Lung (tissue), 12 donors: ENCODE measurements around the gene LPCAT1. TPM values are rescaled to one million over a fixed set of nuclear protein-coding genes. Genes with fewer than 3 reads are reported as not detected.

Experiments
- ATAC-seq: fragments of 200-7000 bp; cut with Tn5 transposase; one replicate; pipeline ENCODE4 v1.9.1; 2020; ENCODE audit warnings: moderate number of reproducible peaks; ENCODE audit not compliant: insufficient read depth, low FRiP score
- DNase-seq, 3 donors: peaks; one replicate each; pipeline ENCODE4 v3.0.0-alpha.2; 2013 to 2017
- H3K27ac ChIP-seq, 2 donors: one replicate each; pipeline ENCODE4 v1.5.1; 2013; ENCODE audit warnings: mild to moderate bottlenecking in 2 of 2, moderate library complexity in 2 of 2, control low read depth in 1 of 2, inconsistent platforms in 1 of 2, low read depth in 1 of 2, low read length in 1 of 2
- H3K27me3 ChIP-seq, 3 donors: one replicate each; pipeline ENCODE4 v1.5.1; 2013; ENCODE audit warnings: low read length in 2 of 3; ENCODE audit not compliant: control insufficient read depth in 3 of 3, insufficient read depth in 3 of 3
- H3K36me3 ChIP-seq, 4 donors: one replicate each; pipeline ENCODE4 v1.5.1; 2013; ENCODE audit warnings: low read length in 4 of 4, mild to moderate bottlenecking in 1 of 4, moderate library complexity in 1 of 4; ENCODE audit not compliant: control insufficient read depth in 4 of 4, insufficient read depth in 4 of 4
- H3K4me1 ChIP-seq, 5 donors: one replicate each; pipeline ENCODE4 v1.5.1; 2013; ENCODE audit warnings: low read length in 5 of 5, mild to moderate bottlenecking in 2 of 5, moderate library complexity in 1 of 5; ENCODE audit not compliant: control insufficient read depth in 5 of 5, insufficient read depth in 5 of 5
- H3K4me3 ChIP-seq: one replicate; pipeline ENCODE4 v1.5.1; 2013; ENCODE audit warnings: mild to moderate bottlenecking, control low read depth, moderate library complexity
- H3K9ac ChIP-seq, 2 donors: one replicate each; pipeline ENCODE4 v1.5.1; 2013; ENCODE audit warnings: low read length in 2 of 2, control low read depth in 1 of 2; ENCODE audit not compliant: insufficient read depth in 1 of 2
- H3K9me3 ChIP-seq, 4 donors: one replicate each; pipeline ENCODE4 v1.5.1; 2013; ENCODE audit warnings: low read length in 3 of 4, mild to moderate bottlenecking in 1 of 4, moderate library complexity in 1 of 4; ENCODE audit not compliant: control insufficient read depth in 4 of 4, insufficient read depth in 3 of 4
- CTCF ChIP-seq: IDR thresholded peaks from 2 replicates; pipeline ENCODE4 v1.5.1; 2012; ENCODE audit warnings: mild to moderate bottlenecking; ENCODE audit errors: control extremely low read depth, extremely low read depth
- WGBS, 2 donors: extraction: QIAGEN DNeasy Blood & Tissue Kit; methylation state at CpG; one replicate each; pipeline ENCODE4 v1.1.7; 2013; 5-methylcytosine and 5-hydroxymethylcytosine counted together
- polyA plus RNA-seq, 2 donors: library from polyadenylated mRNA; stranded (reverse); fragments of 200-250 nt; gene quantifications; one replicate each; pipeline ENCODE4 v1.2.1, GENCODE V29; 2013
- total RNA-seq, 2 donors: library from RNA; depleted of rRNA in 1 of 2; stranded (reverse); fragments of >200 nt in 1 of 2; gene quantifications; one replicate each; pipeline ENCODE4 v1.2.1, GENCODE V29; 2014 to 2021
- donor health status: control.
- donor health status: control.
- donor health status: Bipolar disorder and iron deficiency.
- donor health status: healthy.
- donor health status: DM: yes; HTN: yes; CAD: no.

Gene LPCAT1
- total and polyA plus RNA-seq, 4 donors = 198 to 669 (median 443) TPM

- ATAC-seq = no peak
- Histone ChIP-seq H3K36me3 (peaks cover 2 to 71% (median 27%) of the 10 kb centered on the region in 4 donors), H3K9ac (no peak overlapping the region), H3K4me3 (no peak overlapping the region), H3K9me3 (peaks cover 0 to 4% (median 0%) of the 10 kb centered on the region in 4 donors), H3K4me1 (no peaks in the 10 kb centered on the region), H3K27me3 (no peaks in the 10 kb centered on the region), H3K27ac (no peak overlapping the region)
- WGBS, 2 donors = 78 to 89% methylated on average over 18 of the region's 18 CpGs
- DNase-seq = no peak
- TF ChIP-seq CTCF = no peak
These were observed 53.0 kb downstream of the LPCAT1 start for GRCh38 chr5:1470762-1471211.

- Histone ChIP-seq H3K4me1 (no peaks in the 10 kb centered on the region), H3K4me3 (no peak overlapping the region), H3K36me3 (peaks cover 2 to 66% (median 36%) of the 10 kb centered on the region in 4 donors), H3K27me3 (no peaks in the 10 kb centered on the region), H3K9ac (no peak overlapping the region), H3K27ac (no peak overlapping the region), H3K9me3 (peaks cover 0 to 4% (median under 1%) of the 10 kb centered on the region in 4 donors)
- ATAC-seq = no peak
- WGBS, 2 donors = 93 to 96% methylated on average over 28 of the region's 28 CpGs
- TF ChIP-seq CTCF = no peak
- no peak for DNase-seq
These were observed 54.9 kb downstream of the LPCAT1 start for GRCh38 chr5:1468629-1469527.

GRCh38 chr5:1468247-1468612, 55.5 kb downstream of the LPCAT1 start:
- H3K36me3 ChIP-seq = peaks cover 5 to 68% (median 35%) of the 10 kb centered on the region in 4 donors
- 79 to 81% methylated on average over 15 of the region's 15 CpGs for WGBS, 2 donors

More at GRCh38 chr5:1468247-1468612, 55.5 kb downstream of the LPCAT1 start:
- Histone ChIP-seq H3K27ac (no peak overlapping the region), H3K9me3 (peaks cover 0 to 4% (median under 1%) of the 10 kb centered on the region in 4 donors), H3K27me3 (no peaks in the 10 kb centered on the region), H3K4me3 (no peak overlapping the region), H3K9ac (no peak overlapping the region), H3K4me1 (no peaks in the 10 kb centered on the region)
- ATAC-seq (no peak), DNase-seq (peak; percentile 43 to 46 (median 43))
- peak; percentile 15 for TF ChIP-seq CTCF
